Measurements from ENCODE around the gene KRTAP10-8.
"Not testable (repeated sequence)": the region's sequence is repeated elsewhere in the genome, so short reads cannot be mapped to it uniquely, and the experiment has no call there.

GRCh38 chr21:44591801-44592130, 20.1 kb upstream of the KRTAP10-8 start:
- not testable (repeated sequence) for TF ChIP-seq CTCF (conservative IDR thresholded peaks at IDR 0.05; ENCODE audit: low read depth in 2 of 2); STAT1 (IDR thresholded peaks at IDR 0.05; ENCODE audit: unreplicated experiment)
